HG03439 (cell line): ENCODE measurements around the gene MOB2.

Source experiments
- ATAC-seq: cut with Tn5 transposase; IDR thresholded peaks from one replicate; pipeline ENCODE4 v1.9.1; 2021; ENCODE audit warnings: mild to moderate bottlenecking, moderate library complexity; ENCODE audit not compliant: unreplicated experiment

Gene MOB2

GRCh38 chr11:1504581-1505290 lies 18.2 kb upstream of the MOB2 start:
- no peak for ATAC-seq

GRCh38 chr11:1504138-1504537 lies 17.6 kb upstream of the MOB2 start:
- no peak for ATAC-seq

GRCh38 chr11:1503708-1504104 lies 17.1 kb upstream of the MOB2 start:
- ATAC-seq: no peak

- no peak for ATAC-seq
Measured at GRCh38 chr11:1502954-1503707, 16.6 kb upstream of the MOB2 start.

- ATAC-seq: no peak
Measured at GRCh38 chr11:1502168-1502953, 15.8 kb upstream of the MOB2 start.

GRCh38 chr11:1501421-1502167 lies 15.0 kb upstream of the MOB2 start:
- no peak for ATAC-seq

GRCh38 chr11:1500466-1501420 lies 14.2 kb upstream of the MOB2 start:
- ATAC-seq: no peak

GRCh38 chr11:1499899-1500298 lies 13.3 kb upstream of the MOB2 start:
- ATAC-seq: no peak

GRCh38 chr11:1499261-1499890 lies 12.8 kb upstream of the MOB2 start:
- ATAC-seq: no peak

- ATAC-seq: no peak
Measured at GRCh38 chr11:1498262-1498661, 11.7 kb upstream of the MOB2 start.

GRCh38 chr11:1497600-1497999 lies 11.0 kb upstream of the MOB2 start:
- ATAC-seq: no peak

GRCh38 chr11:1496761-1497095 lies 10.1 kb upstream of the MOB2 start:
- ATAC-seq: no peak

GRCh38 chr11:1496091-1496760 lies 9.6 kb upstream of the MOB2 start:
- ATAC-seq: no peak

- no peak for ATAC-seq
Measured at GRCh38 chr11:1494650-1495049, 8.1 kb upstream of the MOB2 start.

GRCh38 chr11:1493650-1494244 lies 7.2 kb upstream of the MOB2 start:
- no peak for ATAC-seq

- ATAC-seq: no peak
Measured at GRCh38 chr11:1491379-1491778, 4.8 kb upstream of the MOB2 start.

- ATAC-seq: no peak
Measured at GRCh38 chr11:1490651-1491050, 4.1 kb upstream of the MOB2 start.

- no peak for ATAC-seq
Measured at GRCh38 chr11:1488575-1489180, 2.1 kb upstream of the MOB2 start.
